ENCODE results near the gene VWF.

DNA sequence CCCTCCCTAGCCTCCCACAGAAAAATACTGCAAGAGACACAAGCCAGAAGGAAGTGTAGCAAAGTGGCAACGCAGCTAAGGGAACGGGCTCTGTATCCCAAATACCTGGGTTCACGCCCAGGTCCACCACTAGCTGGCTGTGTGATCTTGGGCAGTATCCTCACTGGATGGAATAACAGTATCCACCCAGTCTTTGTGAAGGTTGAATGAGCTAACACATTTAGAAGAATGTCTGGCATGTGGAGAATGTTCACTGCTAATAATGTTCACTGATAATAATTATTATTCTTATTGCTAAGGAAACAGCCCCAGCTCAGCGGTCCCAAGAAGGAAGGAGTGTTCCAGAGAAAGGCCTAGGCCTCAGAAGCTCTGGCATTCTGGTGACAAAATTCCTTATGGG, 70.9 kb downstream of the VWF start:
- TF ChIP-seq ZNF274 (IDR thresholded peaks at IDR 0.05; ENCODE audit: low read depth, low read length) (no peak), SUZ12 (IDR thresholded peaks at IDR 0.05; ENCODE audit: extremely low read depth, insufficient read depth, insufficient read length) (no peak), YY1 (IDR thresholded peaks at IDR 0.05; ENCODE audit: insufficient read depth, insufficient read length) (no peak)
